ENCODE measurements around the gene ABTB2.

DNA sequence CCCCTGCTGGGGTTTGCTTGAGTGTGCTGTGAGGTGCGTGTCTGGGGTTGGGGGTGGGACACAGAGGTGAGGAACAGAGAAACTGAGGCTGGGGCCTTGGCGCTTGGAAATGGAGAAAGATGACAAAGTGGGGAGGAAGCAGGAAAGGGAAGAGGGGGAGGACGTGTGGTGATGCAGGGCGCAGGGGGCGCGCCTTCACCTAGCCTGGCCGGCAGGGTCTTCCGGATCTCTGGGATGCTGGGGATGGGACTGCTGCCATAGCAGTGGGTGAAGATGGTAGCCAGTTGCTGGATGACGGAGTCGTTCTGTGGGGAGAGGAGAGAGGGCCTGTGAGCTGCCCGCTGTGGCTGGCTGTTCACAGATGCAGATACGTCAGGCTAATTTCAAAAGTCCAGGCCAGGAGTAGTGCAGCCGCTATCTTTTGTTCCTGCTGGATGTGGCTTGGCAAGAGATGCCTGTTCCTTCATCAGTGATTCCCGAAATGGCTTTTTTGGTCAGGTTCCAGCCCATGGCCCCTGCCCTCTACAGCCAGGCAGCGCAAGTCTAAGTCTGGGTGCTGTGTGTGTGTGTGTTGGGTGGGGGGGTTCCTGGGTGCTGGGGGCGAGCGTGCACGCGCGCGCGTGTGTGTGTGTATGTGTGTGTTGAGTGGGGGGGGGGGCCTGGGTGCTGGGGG, 197.6 kb downstream of the ABTB2 start:
- TF ChIP-seq EZH2 (IDR thresholded peaks at IDR 0.05; ENCODE audit: low read depth, unreplicated experiment) (no peak), JUNB (IDR thresholded peaks at IDR 0.05; ENCODE audit: unreplicated experiment) (no peak), POLR2AphosphoS5 (IDR thresholded peaks at IDR 0.05; ENCODE audit: low read depth) (no peak), NANOG (IDR thresholded peaks at IDR 0.05; ENCODE audit: borderline replicate concordance) (no peak), EZH2phosphoT487 (IDR thresholded peaks at IDR 0.05; ENCODE audit: unreplicated experiment) (no peak), REST (IDR thresholded peaks at IDR 0.05; ENCODE audit: unreplicated experiment) (no peak), CREB1 (CRISPR knock-in tag; IDR thresholded peaks at IDR 0.05; ENCODE audit: low read depth) (no peak), STAT1 (IDR thresholded peaks at IDR 0.05; ENCODE audit: unreplicated experiment) (no peak)
- TF ChIP-seq, protein P1, sequence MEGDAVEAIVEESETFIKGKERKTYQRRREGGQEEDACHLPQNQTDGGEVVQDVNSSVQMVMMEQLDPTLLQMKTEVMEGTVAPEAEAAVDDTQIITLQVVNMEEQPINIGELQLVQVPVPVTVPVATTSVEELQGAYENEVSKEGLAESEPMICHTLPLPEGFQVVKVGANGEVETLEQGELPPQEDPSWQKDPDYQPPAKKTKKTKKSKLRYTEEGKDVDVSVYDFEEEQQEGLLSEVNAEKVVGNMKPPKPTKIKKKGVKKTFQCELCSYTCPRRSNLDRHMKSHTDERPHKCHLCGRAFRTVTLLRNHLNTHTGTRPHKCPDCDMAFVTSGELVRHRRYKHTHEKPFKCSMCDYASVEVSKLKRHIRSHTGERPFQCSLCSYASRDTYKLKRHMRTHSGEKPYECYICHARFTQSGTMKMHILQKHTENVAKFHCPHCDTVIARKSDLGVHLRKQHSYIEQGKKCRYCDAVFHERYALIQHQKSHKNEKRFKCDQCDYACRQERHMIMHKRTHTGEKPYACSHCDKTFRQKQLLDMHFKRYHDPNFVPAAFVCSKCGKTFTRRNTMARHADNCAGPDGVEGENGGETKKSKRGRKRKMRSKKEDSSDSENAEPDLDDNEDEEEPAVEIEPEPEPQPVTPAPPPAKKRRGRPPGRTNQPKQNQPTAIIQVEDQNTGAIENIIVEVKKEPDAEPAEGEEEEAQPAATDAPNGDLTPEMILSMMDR (conservative IDR thresholded peaks at IDR 0.05; ENCODE audit: low read depth in 2 of 2): no peak

Data from GM23338 (cell line).